SK-N-SH (cell line): Measurements from ENCODE around the gene ELOVL3. TPM values are rescaled to one million over a fixed set of nuclear protein-coding genes. Genes with fewer than 3 reads are reported as not detected.
A peak's percentile ranks its signal among the peaks of the same experiment; 100 is the strongest.

Source experiments
- CTCF ChIA-PET: fragments of 300-600, 350-600 bp; formaldehyde crosslinking; extraction: SDS; loops from one replicate; lab custom pipeline; 2021; lab: Yijun Ruan, JAX
- POLR2A ChIA-PET: fragments of 350-600 bp; sonication (Branson Sonifier 250); formaldehyde crosslinking; extraction: SDS; loops from one replicate; lab custom pipeline; 2020; ENCODE audit warnings: antibody characterized with exemption, inconsistent platforms; lab: Yijun Ruan, JAX
- DNase-seq: peaks from one replicate; pipeline ENCODE4 v3.0.0; 2012
- H2AFZ ChIP-seq: fragments of 200-600 bp; sonication (generic); 2 replicates; pipeline ENCODE4 v1.8.1; 2016; ENCODE audit warnings: antibody characterized with exemption, mild to moderate bottlenecking, low read depth
- H3F3A ChIP-seq: fragments of 200-600 bp; sonication (generic); replicated peaks from 2 replicates; pipeline ENCODE3; 2016; ENCODE audit warnings: antibody characterized with exemption, mild to moderate bottlenecking; ENCODE audit not compliant: insufficient read depth
- H3K27ac ChIP-seq, 2 experiments: fragments of 200-500 bp in 1 of 2; fragments of 200-600 bp in 1 of 2; sonication (Bioruptor generic) in 1 of 2; sonication (generic), shearing (Covaris generic) in 1 of 2; 2 replicates each; pipeline versions ENCODE4 v1.5.1 to v1.6.1; 2014 to 2016; ENCODE audit warnings: low read depth in 2 of 2, inconsistent platforms in 1 of 2, low read length in 1 of 2, mild to moderate bottlenecking in 1 of 2, mixed read lengths in 1 of 2
- H3K27me3 ChIP-seq: fragments of 200-600 bp; sonication (generic), shearing (Covaris generic); 2 replicates; pipeline ENCODE4 v1.6.1; 2016; ENCODE audit warnings: mixed run types; ENCODE audit not compliant: insufficient read depth
- H3K36me3 ChIP-seq, 2 experiments: fragments of 200-500 bp in 1 of 2; fragments of 200-600 bp in 1 of 2; sonication (Bioruptor generic) in 1 of 2; sonication (generic) in 1 of 2; replicated peaks in 1 of 2; 2 replicates each; pipeline versions ENCODE3 to v1.5.1; 2014 to 2016; ENCODE audit warnings: low read length in 1 of 2, mild to moderate bottlenecking in 1 of 2; ENCODE audit not compliant: insufficient read depth in 2 of 2, control insufficient read depth in 1 of 2
- H3K4me1 ChIP-seq, 2 experiments: fragments of 200-500 bp in 1 of 2; fragments of 200-600 bp in 1 of 2; sonication (Bioruptor generic) in 1 of 2; sonication (generic), shearing (Covaris generic) in 1 of 2; 2 replicates each; pipeline versions ENCODE4 v1.5.1 to v1.6.1; 2014 to 2016; ENCODE audit warnings: low read depth in 1 of 2, low read length in 1 of 2, mixed run types in 1 of 2; ENCODE audit not compliant: insufficient read depth in 2 of 2, control insufficient read depth in 1 of 2
- H3K4me2 ChIP-seq: fragments of 200-600 bp; sonication (generic), shearing (Covaris generic); 2 replicates; pipeline ENCODE4 v1.6.1; 2017; ENCODE audit warnings: mixed run types
- H3K4me3 ChIP-seq, 2 experiments: fragments of 200-500 bp in 1 of 2; fragments of 200-600 bp in 1 of 2; sonication (Bioruptor generic) in 1 of 2; sonication (generic), shearing (Covaris generic) in 1 of 2; 2 replicates each; pipeline versions ENCODE4 v1.5.1 to v1.8.1; 2014 to 2016; ENCODE audit warnings: low read depth in 2 of 2, inconsistent platforms in 1 of 2, low read length in 1 of 2, mild to moderate bottlenecking in 1 of 2, mixed read lengths in 1 of 2, moderate library complexity in 1 of 2
- H3K79me2 ChIP-seq: fragments of 200-600 bp; sonication (generic); 2 replicates; pipeline ENCODE4 v1.8.1; 2017; ENCODE audit warnings: mild to moderate bottlenecking; ENCODE audit not compliant: insufficient read depth
- H3K9ac ChIP-seq: fragments of 200-600 bp; sonication (generic); 2 replicates; pipeline ENCODE4 v1.6.1; 2017; ENCODE audit warnings: mixed run types
- H3K9me2 ChIP-seq: fragments of 200-600 bp; sonication (generic); 2 replicates; pipeline ENCODE4 v1.6.1; 2017; ENCODE audit warnings: mixed run types
- H3K9me3 ChIP-seq: fragments of 200-600 bp; sonication (generic); 2 replicates; pipeline ENCODE4 v1.6.1; 2017; ENCODE audit warnings: mixed run types, mild to moderate bottlenecking, moderate library complexity
- H4K20me1 ChIP-seq: fragments of 200-600 bp; sonication (generic); 2 replicates; pipeline ENCODE4 v1.6.1; 2017; ENCODE audit warnings: mild to moderate bottlenecking, mixed run types; ENCODE audit not compliant: insufficient read depth
- CHD2 ChIP-seq: fragments of 150-350 bp; IDR thresholded peaks from 2 replicates; pipeline ENCODE4 v1.6.1; 2018; ENCODE audit warnings: low read length; ENCODE audit not compliant: partially characterized antibody
- EZH2phosphoT487 ChIP-seq: fragments of 200-600 bp; sonication (generic); IDR thresholded peaks from 2 replicates; pipeline ENCODE4 v1.6.1; 2017; ENCODE audit warnings: low read depth, mixed run types, mild to moderate bottlenecking, antibody characterized with exemption, moderate library complexity, borderline replicate concordance
- FOSL2 ChIP-seq: IDR thresholded peaks from 2 replicates; pipeline ENCODE4 v1.4.0; 2012; ENCODE audit warnings: low read depth, mild to moderate bottlenecking, moderate library complexity, borderline replicate concordance
- FOXJ3 ChIP-seq: sonication (generic); formaldehyde crosslinking; IDR thresholded peaks from 2 replicates; pipeline ENCODE4 v1.5.1; 2020; ENCODE audit warnings: mild to moderate bottlenecking, missing genetic modification reagents
- FOXM1 ChIP-seq: IDR thresholded peaks from 2 replicates; pipeline ENCODE4 v1.4.0; 2012; ENCODE audit warnings: low read depth, mild to moderate bottlenecking
- GABPA ChIP-seq: IDR thresholded peaks from 2 replicates; pipeline ENCODE4 v1.4.0; 2012; ENCODE audit warnings: low read depth, mild to moderate bottlenecking
- IRF3 ChIP-seq: fragments of 150-350 bp; IDR thresholded peaks from 2 replicates; pipeline ENCODE4 v1.6.1; 2016; ENCODE audit warnings: mild to moderate bottlenecking, low read depth, low read length
- JUND ChIP-seq: IDR thresholded peaks from 2 replicates; pipeline ENCODE4 v1.4.0; 2012
- MAX ChIP-seq: IDR thresholded peaks from 2 replicates; pipeline ENCODE4 v1.4.0; 2012; ENCODE audit warnings: low read depth
- MEF2A ChIP-seq: IDR thresholded peaks from 2 replicates; pipeline ENCODE4 v1.4.0; 2012; ENCODE audit warnings: low read depth, borderline replicate concordance
- NRF1 ChIP-seq: IDR thresholded peaks from 2 replicates; pipeline ENCODE4 v1.6.1; 2012; ENCODE audit warnings: low read depth, mild to moderate bottlenecking, low read length
- RCOR1 ChIP-seq: fragments of 150-350 bp; IDR thresholded peaks from 2 replicates; pipeline ENCODE4 v1.6.1; 2017; ENCODE audit warnings: antibody characterized with exemption, low read length
- REST ChIP-seq: IDR thresholded peaks from 2 replicates; pipeline ENCODE4 v1.6.1; 2012; ENCODE audit warnings: mild to moderate bottlenecking, low read depth, low read length, moderate library complexity
- RFX5 ChIP-seq: IDR thresholded peaks from 2 replicates; pipeline ENCODE4 v1.6.1; 2012; ENCODE audit warnings: mild to moderate bottlenecking, improper control_type of control experiment, low read length
- RXRA ChIP-seq: IDR thresholded peaks from 2 replicates; pipeline ENCODE4 v1.4.0; 2012; ENCODE audit warnings: low read depth, mild to moderate bottlenecking, borderline replicate concordance
- SIN3A ChIP-seq: IDR thresholded peaks from 2 replicates; pipeline ENCODE4 v1.6.1; 2012; ENCODE audit warnings: low read depth, mild to moderate bottlenecking, low read length, moderate library complexity, borderline replicate concordance
- TCF12 ChIP-seq: IDR thresholded peaks from 2 replicates; pipeline ENCODE4 v1.4.0; 2012
- TEAD4 ChIP-seq: IDR thresholded peaks from 2 replicates; pipeline ENCODE4 v1.4.0; 2012; ENCODE audit warnings: mild to moderate bottlenecking, borderline replicate concordance; ENCODE audit not compliant: insufficient read depth
- USF2 ChIP-seq: fragments of 150-350 bp; IDR thresholded peaks from 2 replicates; pipeline ENCODE4 v1.6.1; 2017; ENCODE audit warnings: antibody characterized with exemption, low read length, low read depth, borderline replicate concordance
- YY1 ChIP-seq: IDR thresholded peaks from 2 replicates; pipeline ENCODE4 v1.4.0; 2012; ENCODE audit warnings: low read depth, mild to moderate bottlenecking
- ZBTB33 ChIP-seq: IDR thresholded peaks from 2 replicates; pipeline ENCODE4 v1.4.0; 2012; ENCODE audit warnings: low read depth, borderline replicate concordance
- WGBS: methylation state at CpG from one replicate; pipeline ENCODE4 v1.1.6; 2017; ENCODE audit warnings: low lambda C conversion rate; 5-methylcytosine and 5-hydroxymethylcytosine counted together
- polyA plus RNA-seq, 3 experiments: library from polyadenylated mRNA; depleted of rRNA; stranded (reverse); fragments of >200 nt; gene quantifications; 2 replicates each; pipeline ENCODE4 v1.2.3, GENCODE V29; 2012
- TF ChIP-seq, protein P1 (sequence below): fragments of 200-600 bp; sonication (generic); IDR thresholded peaks from 2 replicates; pipeline ENCODE4 v1.6.1; 2017; ENCODE audit warnings: antibody characterized with exemption, mild to moderate bottlenecking, moderate library complexity

Gene ELOVL3
- polyA plus RNA-seq, 1 of the 3 experiments (the other 2 are of a cell fraction): 0.25 TPM

- POLR2A ChIA-PET: interaction anchor here (0.6 to 1.6 kb wide), 2 partner anchors 68 to 80 kb away, joined by 4 to 5 read pairs; no protein-coding TSS in a partner anchor
- TF ChIP-seq USF2 (no peak), TCF12 (no peak), IRF3 (peak; percentile 83), FOSL2 (no peak), RXRA (no peak), MAX (peak; percentile 51; the same call in 1 of the 2 replicates), EZH2phosphoT487 (no peak), FOXJ3 (no peak), RCOR1 (no peak), MEF2A (no peak), GABPA (peak; percentile 40), ZBTB33 (peak; percentile 76; the same call in 1 of the 2 replicates), CHD2 (peak; percentile 95), FOXM1 (no peak), SIN3A (peak; percentile 89; the same call in 1 of the 2 replicates), YY1 (peak; percentile 94), RFX5 (peak; percentile 95), JUND (no peak), NRF1 (peak; percentile 60), REST (no peak), TEAD4 (no peak)
- TF ChIP-seq, protein P1, sequence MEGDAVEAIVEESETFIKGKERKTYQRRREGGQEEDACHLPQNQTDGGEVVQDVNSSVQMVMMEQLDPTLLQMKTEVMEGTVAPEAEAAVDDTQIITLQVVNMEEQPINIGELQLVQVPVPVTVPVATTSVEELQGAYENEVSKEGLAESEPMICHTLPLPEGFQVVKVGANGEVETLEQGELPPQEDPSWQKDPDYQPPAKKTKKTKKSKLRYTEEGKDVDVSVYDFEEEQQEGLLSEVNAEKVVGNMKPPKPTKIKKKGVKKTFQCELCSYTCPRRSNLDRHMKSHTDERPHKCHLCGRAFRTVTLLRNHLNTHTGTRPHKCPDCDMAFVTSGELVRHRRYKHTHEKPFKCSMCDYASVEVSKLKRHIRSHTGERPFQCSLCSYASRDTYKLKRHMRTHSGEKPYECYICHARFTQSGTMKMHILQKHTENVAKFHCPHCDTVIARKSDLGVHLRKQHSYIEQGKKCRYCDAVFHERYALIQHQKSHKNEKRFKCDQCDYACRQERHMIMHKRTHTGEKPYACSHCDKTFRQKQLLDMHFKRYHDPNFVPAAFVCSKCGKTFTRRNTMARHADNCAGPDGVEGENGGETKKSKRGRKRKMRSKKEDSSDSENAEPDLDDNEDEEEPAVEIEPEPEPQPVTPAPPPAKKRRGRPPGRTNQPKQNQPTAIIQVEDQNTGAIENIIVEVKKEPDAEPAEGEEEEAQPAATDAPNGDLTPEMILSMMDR: no peak
Observed at GRCh38 chr10:102245082-102245931, 19.2 kb downstream of the ELOVL3 start, which contains the start of gene GBF1. TSS of gene GBF1 (plus strand) at chr10:102245532. CDS start at chr10:102258939, 13,407 bp downstream.

More at GRCh38 chr10:102245082-102245931, 19.2 kb downstream of the ELOVL3 start, which contains the start of gene GBF1:
- Histone ChIP-seq H3K79me2 (peaks cover 48% of the 10 kb centered on the region), H3K27ac (peak within 1 kb of the TSS; percentile 73 to 87; a peak in 3 of 4 replicates), H3K27me3 (peaks cover 2% of the 10 kb centered on the region; the same call in 1 of the 2 replicates), H3F3A (peaks cover 5% of the 10 kb centered on the region), H3K4me1 (peaks cover 12 to 34% of the 10 kb centered on the region in 2 experiments; a peak in 2 of 4 replicates), H3K9me2 (no peaks in the 10 kb centered on the region), H3K9me3 (no peaks in the 10 kb centered on the region), H3K9ac (peak within 1 kb of the TSS; percentile 57), H3K4me3 (peak within 1 kb of the TSS; percentile 86 to 94), H3K36me3 (peaks cover 0 to 5% of the 10 kb centered on the region in 2 experiments), H4K20me1 (peaks cover 21% of the 10 kb centered on the region), H3K4me2 (peak within 1 kb of the TSS; percentile 87), H2AFZ (peak within 1 kb of the TSS; percentile 97)
- peak; percentile 94 for DNase-seq
- under 1% methylated on average over 46 of the region's 47 CpGs for WGBS
- CTCF ChIA-PET: interaction anchor here (0.5 to 3.4 kb wide), 6 partner anchors 14 to 148 kb away, joined by 3 to 28 read pairs (median 3); no protein-coding TSS in a partner anchor
